Activated effector memory CD4-positive, alpha-beta T cell treated with anti-CD3 and anti-CD28 coated beads, Interleukin-2, amount 50 U/mL, for 16 hours (primary cell): ENCODE measurements around the gene SPA17.

Experiments
- DNase-seq: peaks from one replicate; pipeline ENCODE4 v3.0.0-alpha.2; 2020

Gene SPA17

GRCh38 chr11:124663861-124664260 is 9.8 kb upstream of the SPA17 start:
- no peak for DNase-seq

- DNase-seq, result no peak
Measured at GRCh38 chr11:124667601-124668000, 6.1 kb upstream of the SPA17 start.

DNA sequence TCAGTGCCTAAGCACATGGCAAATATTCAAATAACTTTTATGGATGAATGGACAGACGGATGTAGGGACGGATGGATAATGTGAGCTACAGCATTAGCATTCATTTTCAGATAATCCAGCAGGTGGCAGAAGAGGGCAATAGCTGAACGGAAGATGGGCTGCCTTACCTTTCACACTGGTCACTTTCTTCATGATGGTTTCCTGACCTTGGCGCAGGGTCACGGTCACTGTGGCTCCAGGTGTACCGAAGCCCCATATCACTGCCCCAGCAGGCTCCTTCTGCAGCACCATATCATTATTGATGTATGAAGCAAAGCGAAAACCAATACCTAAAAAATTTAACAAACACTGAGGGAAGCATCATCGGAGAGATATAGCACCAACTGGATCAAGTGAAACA is 4.5 kb upstream of the SPA17 start:
- DNase-seq, result peak; percentile 66

DNA sequence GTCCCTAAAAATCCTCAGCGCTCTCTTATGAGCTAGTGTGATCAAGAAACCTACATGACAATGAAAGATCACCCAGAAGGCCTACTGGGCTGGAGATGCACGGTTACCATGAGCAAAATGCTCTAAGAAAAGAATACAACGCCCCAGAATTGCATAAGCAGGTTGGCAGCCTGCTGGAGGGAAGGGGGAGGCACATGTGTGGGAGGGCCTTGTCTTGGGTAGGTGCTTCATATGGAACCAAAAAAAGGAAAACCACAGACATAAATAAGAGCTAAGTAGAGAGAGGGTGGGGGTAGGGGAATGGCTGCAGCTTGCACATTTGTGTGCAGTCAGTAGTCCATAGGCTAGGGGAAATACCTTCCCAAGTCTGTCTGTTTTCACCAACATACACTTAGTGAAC is 3.0 kb upstream of the SPA17 start:
- peak; percentile 67 for DNase-seq

DNA sequence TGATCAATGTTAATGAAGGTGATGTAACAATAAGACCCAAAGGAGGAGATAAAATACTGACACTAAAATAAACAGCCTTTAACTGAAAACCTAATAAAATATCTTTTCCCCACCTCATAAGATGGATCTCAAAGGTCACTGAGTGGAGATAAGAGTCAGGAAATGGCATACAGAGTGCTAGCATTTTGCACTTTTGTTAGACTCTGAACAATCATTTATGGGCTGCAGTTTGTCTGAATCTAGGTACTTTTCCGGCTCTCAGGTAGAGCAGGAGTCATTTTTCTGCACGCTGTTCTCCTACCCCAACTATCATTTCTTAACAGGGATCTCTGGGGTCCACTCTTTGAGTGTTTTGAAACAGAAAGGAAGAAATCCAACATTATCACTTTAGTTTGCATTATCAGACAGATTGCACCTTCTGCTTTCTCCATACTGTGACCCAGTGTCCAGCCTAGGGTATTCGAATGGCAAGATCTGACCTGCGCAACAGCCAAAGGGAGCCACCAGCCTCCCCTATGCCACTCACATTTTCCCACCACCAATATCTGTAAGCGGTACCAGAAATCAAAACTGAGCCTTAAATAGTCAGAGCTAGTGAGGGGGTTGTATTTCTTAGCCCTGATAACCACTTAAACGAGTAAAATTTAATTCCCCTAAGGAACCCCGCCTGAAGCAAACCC is 1.0 kb upstream of the SPA17 start:
- DNase-seq, result no peak

- no peak for DNase-seq
Measured at GRCh38 chr11:124674168-124674517, 439 bp downstream of the SPA17 start.

DNA sequence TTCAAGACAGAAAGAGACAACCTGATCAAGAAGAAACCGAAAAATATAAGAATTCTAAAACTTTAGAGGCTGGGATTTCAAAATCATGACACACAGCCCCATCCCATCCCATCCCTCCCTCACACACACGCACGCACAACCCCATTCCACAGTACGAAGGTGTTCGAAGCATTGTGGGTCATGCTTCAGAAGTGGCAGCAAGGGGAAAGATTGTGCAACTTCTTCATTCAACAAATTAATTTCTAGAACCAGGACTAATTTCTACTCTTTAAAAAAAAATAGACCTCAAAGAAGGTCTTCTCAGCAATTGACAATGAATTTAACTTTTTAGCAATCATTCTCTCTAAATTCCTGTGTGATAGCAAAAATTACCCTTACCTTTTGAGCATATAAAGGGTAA is 867 bp downstream of the SPA17 start:
- DNase-seq, result no peak

DNA sequence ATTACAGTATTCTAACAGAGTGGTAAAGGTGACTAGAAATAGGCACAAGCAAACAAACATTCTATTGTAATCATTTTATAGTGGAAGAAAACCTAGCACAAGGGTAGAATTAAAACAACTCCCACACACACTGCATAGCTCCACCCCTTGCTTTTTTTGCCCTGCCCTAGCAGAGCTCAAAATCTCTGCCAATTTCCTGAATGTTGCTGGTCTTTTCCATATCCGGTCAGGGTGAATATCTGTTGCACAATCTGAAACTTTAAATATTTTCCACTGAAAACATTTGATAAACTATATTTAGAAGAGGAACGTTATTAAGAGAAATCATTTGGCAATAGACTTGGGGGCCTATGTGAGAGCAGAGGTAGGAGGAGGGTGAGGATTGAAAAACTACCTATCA is 2.7 kb downstream of the SPA17 start:
- no peak for DNase-seq

- DNase-seq, result no peak
Measured at GRCh38 chr11:124678416-124678815, 4.7 kb downstream of the SPA17 start.

- no peak for DNase-seq
Measured at GRCh38 chr11:124681421-124681820, 7.7 kb downstream of the SPA17 start.

DNA sequence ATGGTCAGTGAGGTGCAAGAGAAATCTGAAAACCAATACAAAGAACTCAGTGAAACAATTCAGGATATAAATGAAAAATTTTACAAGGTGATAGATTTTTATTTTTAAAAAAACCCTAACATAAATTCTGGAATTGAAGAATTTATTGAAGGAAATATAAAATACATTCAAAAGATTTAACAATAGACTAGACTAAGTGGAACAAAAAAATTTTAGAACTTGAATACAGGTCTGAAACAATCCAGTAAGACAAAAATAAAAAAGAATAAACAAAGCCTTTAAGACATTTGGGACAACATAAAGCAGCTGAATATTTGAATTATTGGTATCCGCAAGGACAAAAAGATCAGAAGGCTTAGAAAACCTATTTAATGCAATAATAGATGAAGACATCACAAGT is 8.7 kb downstream of the SPA17 start:
- no peak for DNase-seq

- DNase-seq, result no peak
Measured at GRCh38 chr11:124693142-124693541, 19.4 kb downstream of the SPA17 start.

DNA sequence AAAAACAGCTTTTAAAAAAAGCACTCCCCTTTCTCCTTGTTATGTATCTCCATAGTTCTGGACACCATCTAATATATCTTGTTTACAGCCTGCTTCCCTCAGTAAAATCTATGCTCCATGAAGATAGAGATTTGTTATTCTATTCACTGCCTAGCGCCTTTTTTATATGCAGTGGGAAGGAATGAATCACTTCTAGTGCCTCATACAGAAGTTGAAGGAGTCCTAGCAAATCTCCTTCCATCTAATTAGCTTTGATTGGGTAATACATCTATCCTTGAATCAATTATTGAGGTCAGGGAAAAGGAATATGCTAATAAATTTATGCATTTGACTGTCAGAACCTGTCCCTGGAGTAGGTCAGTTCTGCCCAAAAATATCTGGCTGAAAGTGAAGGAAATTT is 25.8 kb downstream of the SPA17 start:
- no peak for DNase-seq

DNA sequence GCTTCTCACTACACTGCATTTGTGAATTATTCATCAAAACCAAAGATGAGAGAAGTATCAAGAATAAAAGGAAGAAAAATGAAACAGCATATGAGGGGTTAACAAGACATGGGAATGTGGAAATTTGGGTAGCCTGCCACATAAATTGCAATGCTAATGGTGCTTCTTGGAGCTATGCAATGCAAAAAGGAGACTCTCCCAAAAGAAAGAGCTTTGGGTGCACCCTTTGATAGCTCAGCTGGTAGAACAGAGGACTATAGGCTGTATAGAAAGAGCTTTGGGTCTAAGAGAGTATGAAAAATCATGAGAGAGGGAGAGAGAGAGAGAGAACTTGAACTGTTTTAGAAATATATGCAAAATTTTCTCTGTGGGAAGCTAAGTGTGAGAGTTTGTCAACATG is 26.3 kb downstream of the SPA17 start:
- no peak for DNase-seq

- DNase-seq, result no peak
Measured at GRCh38 chr11:124707829-124708228, 34.1 kb downstream of the SPA17 start.

- no peak for DNase-seq
Measured at GRCh38 chr11:124712392-124712791, 38.7 kb downstream of the SPA17 start.

- no peak for DNase-seq
Measured at GRCh38 chr11:124716591-124716990, 42.9 kb downstream of the SPA17 start.

DNA sequence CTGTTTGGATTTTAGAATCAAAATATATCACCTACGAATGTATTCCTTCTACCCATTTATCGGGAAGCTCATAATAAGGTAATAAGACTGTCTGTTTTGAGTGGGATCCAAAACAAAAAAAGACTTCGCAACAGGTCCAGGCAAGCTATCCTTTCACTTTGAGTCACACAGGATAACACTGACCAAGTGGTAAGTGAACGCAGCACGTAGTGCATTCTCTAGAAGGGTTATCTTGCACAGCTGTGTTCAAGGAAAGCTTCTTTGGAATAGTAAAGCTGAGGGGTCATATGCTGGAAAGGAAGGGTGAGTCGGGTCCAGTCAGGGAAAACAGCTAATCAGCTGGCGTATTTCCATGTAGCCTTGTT is 43.7 kb downstream of the SPA17 start:
- no peak for DNase-seq

DNA sequence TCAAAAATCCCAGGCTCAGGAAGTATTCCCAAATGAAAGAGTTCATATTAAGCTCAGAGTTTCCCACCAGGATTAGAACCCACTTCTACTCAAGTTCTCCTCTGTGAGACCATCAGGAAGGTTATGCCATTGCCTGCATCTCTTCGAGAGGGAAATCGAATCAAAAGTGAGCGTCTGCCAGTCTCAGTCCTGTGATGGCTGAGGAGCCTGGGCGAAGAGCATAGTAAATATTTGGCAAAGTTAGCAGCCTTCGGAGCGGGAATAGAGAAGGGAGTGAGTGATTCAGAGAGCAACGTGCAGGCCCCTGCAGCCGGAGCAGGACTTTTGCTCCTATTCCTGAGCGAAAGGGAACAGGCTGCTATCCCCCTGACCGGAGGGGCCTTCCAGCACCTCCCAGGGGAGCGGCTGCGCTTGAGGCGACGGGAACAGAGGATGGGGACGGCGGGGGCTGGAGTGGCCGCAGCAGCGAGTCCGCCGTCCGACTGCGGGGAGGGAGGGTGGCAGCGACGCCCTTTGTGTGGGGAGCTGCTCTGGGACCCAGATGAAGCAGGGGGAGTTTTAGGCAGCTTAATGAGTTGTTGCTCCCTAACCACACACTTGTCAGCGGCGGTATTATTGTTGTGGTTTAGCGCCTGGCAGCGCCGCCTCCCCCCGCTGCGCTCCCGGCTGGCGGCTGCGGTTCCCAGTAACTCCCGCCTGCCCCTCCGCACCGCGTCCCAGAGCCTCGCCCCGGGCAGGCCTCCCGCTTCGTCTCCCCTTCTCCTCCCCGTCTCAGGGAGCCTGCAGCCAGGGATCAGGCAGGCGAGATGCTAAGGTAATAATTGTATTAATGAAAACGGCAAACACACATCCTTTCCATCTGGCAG is 44.3 kb downstream of the SPA17 start:
- no peak for DNase-seq

DNA sequence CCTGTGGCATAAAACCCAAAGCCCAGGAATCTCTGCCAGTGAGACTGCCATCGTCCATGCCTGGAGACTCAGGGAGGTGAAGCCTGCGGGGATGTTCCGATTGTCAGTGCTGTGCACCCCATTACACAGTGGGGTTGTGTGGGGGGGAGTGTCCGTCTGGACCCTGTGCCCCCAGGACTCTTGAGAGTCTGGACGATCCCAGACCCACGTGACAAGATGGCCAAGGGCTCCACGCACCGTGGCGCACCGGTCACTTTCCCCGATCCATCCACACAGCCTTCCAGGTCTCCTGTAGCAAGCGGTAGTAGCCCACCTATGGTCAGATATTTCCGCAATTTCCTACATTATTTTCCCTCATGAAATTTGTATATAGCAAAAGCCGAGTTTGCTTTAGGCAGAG is 45.1 kb downstream of the SPA17 start:
- DNase-seq, result no peak

DNA sequence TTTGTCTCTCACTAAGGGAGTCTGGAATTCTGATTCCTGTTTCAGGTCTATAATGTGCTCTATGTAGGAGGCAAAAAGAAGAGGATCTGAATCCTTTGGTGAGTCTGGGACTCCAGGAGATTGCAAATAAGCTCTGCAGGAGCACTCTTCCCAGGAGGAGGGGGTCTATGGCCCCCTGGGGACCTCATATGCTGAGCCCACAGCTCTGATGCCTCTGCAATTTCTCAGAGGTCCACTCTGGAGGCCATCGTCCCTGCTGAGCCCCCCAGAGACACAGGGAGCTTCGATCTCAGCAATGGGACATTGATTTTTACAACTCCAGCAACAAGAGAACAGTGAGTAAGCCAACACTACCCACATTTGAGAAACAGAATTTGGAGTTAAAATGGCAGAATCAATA is 45.8 kb downstream of the SPA17 start:
- DNase-seq, result no peak

GRCh38 chr11:124722176-124722575 is 48.5 kb downstream of the SPA17 start:
- DNase-seq, result no peak

DNA sequence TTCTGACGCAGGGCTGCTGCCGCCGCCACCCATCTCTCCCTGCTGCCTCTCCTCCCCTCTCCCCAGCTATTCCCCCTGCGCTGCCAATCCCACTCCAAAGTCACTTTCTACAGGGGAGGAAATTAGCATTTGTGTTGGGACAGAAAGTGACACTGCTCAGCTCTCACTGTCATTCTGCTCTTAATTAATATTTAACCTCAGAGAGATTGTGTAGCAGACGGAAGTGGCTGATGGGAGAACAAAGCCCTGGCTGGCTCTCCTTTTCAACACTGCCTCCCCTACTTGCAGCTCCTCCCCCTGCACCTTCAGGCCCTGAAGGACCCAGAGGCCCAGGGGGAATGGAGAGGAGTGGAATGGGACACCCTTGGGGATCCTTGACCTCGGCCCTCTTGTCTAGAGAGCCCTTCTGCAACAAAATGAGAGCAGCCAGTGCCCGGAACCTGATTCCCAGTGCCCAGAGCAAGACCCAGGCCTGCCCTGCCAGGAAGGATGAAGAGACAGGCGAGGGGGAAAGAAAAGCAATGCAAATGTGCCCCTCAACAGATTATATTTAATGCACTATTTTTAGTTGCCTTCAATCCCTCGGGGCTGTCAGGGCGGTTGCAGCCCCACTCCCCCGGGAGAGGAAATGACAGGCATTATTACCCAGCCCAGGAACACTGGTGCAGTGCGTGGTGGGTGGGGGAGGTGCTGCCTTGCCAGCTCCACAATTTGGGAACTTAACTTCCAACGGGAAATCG is 51.4 kb downstream of the SPA17 start:
- no peak for DNase-seq

- DNase-seq, result no peak
Measured at GRCh38 chr11:124725719-124726105, 52.0 kb downstream of the SPA17 start.
